Measurements from ENCODE around the gene LPP. TPM values are rescaled to one million over a fixed set of nuclear protein-coding genes. Genes with fewer than 3 reads are reported as not detected.

LPP gene
- total and polyA plus RNA-seq, 9 of the 15 experiments (the other 6 are each of a cell fraction or from before 2014, with no cell fraction given) = 0.07 to 0.18 TPM; not detected in 7

- no peak overlapping the region for H3K9ac ChIP-seq (ENCODE audit: insufficient read depth in 1 of 2, low read depth in 2 of 2, low read length in 2 of 2)
- H3K4me1 ChIP-seq (replicated peaks in 1 of 2; ENCODE audit: control insufficient read depth in 2 of 2, insufficient read depth in 2 of 2, low read length in 2 of 2) = no peaks in the 10 kb centered on the region
- H4K20me1 ChIP-seq (replicated peaks; ENCODE audit: control insufficient read depth, insufficient read depth, low read length) = no peaks in the 10 kb centered on the region
- H3K9me3 ChIP-seq (replicated peaks; ENCODE audit: control insufficient read depth, insufficient read depth, low read depth, low read length) = no peaks in the 10 kb centered on the region
- no peak for ATAC-seq
- no peak overlapping the region for H3K4me2 ChIP-seq (ENCODE audit: insufficient read depth, low read length)
- no peaks in the 10 kb centered on the region for H3K79me2 ChIP-seq (ENCODE audit: control insufficient read depth, insufficient read depth, low read length)
- no peak overlapping the region for H3K4me3 ChIP-seq
- WGBS (ENCODE audit: insufficient coverage, low coverage, missing lambda C conversion rate) = 0% methylated on average over 7 of the region's 7 CpGs
- H3K9me1 ChIP-seq (ENCODE audit: control insufficient read depth, insufficient read depth, low read length) = no peaks in the 10 kb centered on the region
- no peaks in the 10 kb centered on the region for H3K36me3 ChIP-seq (ENCODE audit: control insufficient read depth, insufficient read depth, low read length)
- TF ChIP-seq POLR2AphosphoS5 (IDR thresholded peaks at IDR 0.05; ENCODE audit: control insufficient read depth, insufficient read depth, low read depth, low read length) = no peak
- TF ChIP-seq CSDE1 (IDR thresholded peaks at IDR 0.05) = no peak
- POLR2A ChIA-PET = no interaction called here
- CTCF ChIA-PET (ENCODE audit: low intra/inter-chr PET ratio) = no interaction called here
- DNase-seq (ENCODE audit: extremely low read depth in 1 of 4, low spot score in 3 of 4) = no peak
- no peak overlapping the region for H3K27ac ChIP-seq (ENCODE audit: extremely low read depth, low read depth, low read length)
- in situ Hi-C loops (cut with MboI) = no loop called here
- intact Hi-C loops (cut with micrococcal nuclease) = loop anchor here (5.0 kb wide), 1 partner anchor 461 kb away; the partner anchor contains the start of gene BCL6
- no peaks in the 10 kb centered on the region for H3K27me3 ChIP-seq (ENCODE audit: control insufficient read depth in 2 of 2, insufficient read depth in 2 of 2, low read length in 2 of 2)
- no peak overlapping the region for H2AFZ ChIP-seq (ENCODE audit: low read depth, low read length)
- BruUV-seq (replicated peaks) = no TSS peak
- FAIRE-seq = no peak
These were observed 54.6 kb downstream of the LPP start for GRCh38 chr3:188208516-188208981.

- intact Hi-C loops (cut with micrococcal nuclease) = loop anchor here (5.0 kb wide), 1 partner anchor 462 kb away; the partner anchor contains the start of gene BCL6
- Histone ChIP-seq H3K9me1 (ENCODE audit: control insufficient read depth, insufficient read depth, low read length) (no peaks in the 10 kb centered on the region), H3K4me2 (ENCODE audit: insufficient read depth, low read length) (no peak overlapping the region), H2AFZ (ENCODE audit: low read depth, low read length) (no peak overlapping the region), H3K4me3 (no peak overlapping the region), H3K79me2 (ENCODE audit: control insufficient read depth, insufficient read depth, low read length) (no peaks in the 10 kb centered on the region), H3K36me3 (ENCODE audit: control insufficient read depth, insufficient read depth, low read length) (no peaks in the 10 kb centered on the region), H3K9me3 (replicated peaks; ENCODE audit: control insufficient read depth, insufficient read depth, low read depth, low read length) (no peaks in the 10 kb centered on the region), H4K20me1 (replicated peaks; ENCODE audit: control insufficient read depth, insufficient read depth, low read length) (no peaks in the 10 kb centered on the region), H3K27ac (ENCODE audit: extremely low read depth, low read depth, low read length) (no peak overlapping the region), H3K4me1 (replicated peaks in 1 of 2; ENCODE audit: control insufficient read depth in 2 of 2, insufficient read depth in 2 of 2, low read length in 2 of 2) (no peaks in the 10 kb centered on the region), H3K27me3 (ENCODE audit: control insufficient read depth in 2 of 2, insufficient read depth in 2 of 2, low read length in 2 of 2) (no peaks in the 10 kb centered on the region), H3K9ac (ENCODE audit: insufficient read depth in 1 of 2, low read depth in 2 of 2, low read length in 2 of 2) (no peak overlapping the region)
- in situ Hi-C loops (cut with MboI) = no loop called here
- ATAC-seq = no peak
- DNase-seq (ENCODE audit: extremely low read depth in 1 of 4, low spot score in 3 of 4) = no peak
- no TSS peak for BruUV-seq (replicated peaks)
- POLR2A ChIA-PET = no interaction called here
- CTCF ChIA-PET (ENCODE audit: low intra/inter-chr PET ratio) = no interaction called here
- WGBS (ENCODE audit: insufficient coverage, low coverage, missing lambda C conversion rate) = 3% methylated on average over 3 of the region's 3 CpGs
- FAIRE-seq = no peak
- no peak for TF ChIP-seq JUNB (CRISPR knock-in tag; conservative IDR thresholded peaks at IDR 0.05)
- TF ChIP-seq ZFP30 (CRISPR knock-in tag; IDR thresholded peaks at IDR 0.05; ENCODE audit: borderline replicate concordance) = no peak
- no peak for TF ChIP-seq THAP7 (CRISPR knock-in tag; IDR thresholded peaks at IDR 0.05)
- TF ChIP-seq RREB1 (CRISPR knock-in tag; IDR thresholded peaks at IDR 0.05) = no peak
- no peak for TF ChIP-seq ZNF124 (CRISPR knock-in tag; IDR thresholded peaks at IDR 0.05)
- no peak for TF ChIP-seq ZNF584 (CRISPR knock-in tag; IDR thresholded peaks at IDR 0.05; ENCODE audit: low read depth)
- no peak for TF ChIP-seq MEF2A (IDR thresholded peaks at IDR 0.05; ENCODE audit: control insufficient read depth, low read depth, low read length)
- TF ChIP-seq FOXA1 (IDR thresholded peaks at IDR 0.05; ENCODE audit: borderline replicate concordance) = no peak
- no peak for TF ChIP-seq CBX1 (IDR thresholded peaks at IDR 0.05; ENCODE audit: low read depth)
These were observed 55.1 kb downstream of the LPP start for GRCh38 chr3:188209034-188209433.

Data from K562 (cell line).